Ovary (tissue), 9 donors: ENCODE results near the gene WEE2. TPM values are rescaled to one million over a fixed set of nuclear protein-coding genes. Genes with fewer than 3 reads are reported as not detected.

Source experiments
- DNase-seq, 5 donors: peaks; one replicate each; pipeline ENCODE4 v3.0.0-alpha.2; 2019 to 2020
- H3K27ac ChIP-seq, 2 donors: fragments of 200-600 bp; one replicate each; pipeline versions ENCODE4 v1.5.1 to v1.8.0; 2019 to 2022
- H3K27me3 ChIP-seq: fragments of 200-600 bp; one replicate; pipeline ENCODE4 v1.8.0; 2022
- H3K36me3 ChIP-seq: fragments of 200-600 bp; sonication (generic); one replicate; pipeline ENCODE4 v1.5.1; 2019
- H3K4me1 ChIP-seq: one replicate; pipeline ENCODE4 v1.8.1; 2013; ENCODE audit warnings: mild to moderate bottlenecking, moderate library complexity; ENCODE audit not compliant: insufficient read depth
- H3K4me3 ChIP-seq: fragments of 200-600 bp; sonication (generic); one replicate; pipeline ENCODE4 v1.5.1; 2017
- H3K9me3 ChIP-seq, 2 donors: fragments of 200-600 bp in 1 of 2; sonication (generic) in 1 of 2; one replicate each; pipeline versions ENCODE4 v1.5.1 to v1.8.1; 2013 to 2019; ENCODE audit warnings: mild to moderate bottlenecking in 1 of 2, moderate library complexity in 1 of 2
- EP300 ChIP-seq: sonication (generic); formaldehyde crosslinking; IDR thresholded peaks from one replicate; pipeline ENCODE4 v1.6.1; 2017; ENCODE audit warnings: antibody characterized with exemption
- POLR2A ChIP-seq: fragments of 450-650 bp; IDR thresholded peaks from one replicate; pipeline ENCODE4 v1.6.1; 2017; ENCODE audit warnings: antibody characterized with exemption, mild to moderate bottlenecking, moderate library complexity
- WGBS, 3 donors: extraction: QIAGEN DNeasy Blood & Tissue Kit in 1 of 3; methylation state at CpG; one replicate each; pipeline versions ENCODE4 v1.1.5 to v1.1.7; 2013 to 2017; 5-methylcytosine and 5-hydroxymethylcytosine counted together
- intact Hi-C, 4 donors: fragments of 100-400 bp; cut with DNase I; formaldehyde crosslinking; loops; one replicate each; pipeline versions ENCODE4 v1.11.0 to v1.15.1; 2022 to 2023
- polyA plus RNA-seq, 2 donors: library from polyadenylated mRNA; stranded (reverse); fragments of 200-250 nt in 1 of 2; fragments of 350-450 nt in 1 of 2; fragmentation: Illumina TruSeq in 1 of 2; extraction: RNeasy Lipid Tissue Mini Kit (QIAGEN cat#74804) in 1 of 2; gene quantifications; one replicate each; pipeline ENCODE4 v1.2.3, GENCODE V29; 2013 to 2014
- total RNA-seq, 7 donors: library from RNA; depleted of rRNA in 2 of 7; stranded (reverse); fragments of >200 nt in 2 of 7; fragmentation: NEBNext Ultra II Directional in 3 of 7; extraction: Animal tissue kit (Norgen Biotek cat#: 25700) in 3 of 7; gene quantifications; one replicate each; pipeline versions ENCODE4 v1.1.0 to v1.2.4, GENCODE V29; 2016 to 2023
- TF ChIP-seq, protein P1 (sequence below), 3 donors: fragments of 450-650 bp in 2 of 3; fragments of 200-600 bp in 1 of 3; IDR thresholded peaks; one replicate each; pipeline versions ENCODE4 v1.5.1 to v1.8.0; 2016 to 2022; ENCODE audit warnings: antibody characterized with exemption in 3 of 3, mild to moderate bottlenecking in 1 of 3
- donor health status: DM: no; HTN: no; CAD: no; lungs with moderate emphysema.
- donor health status: DM: no; HTN: no; CAD: no.
- donor health status: Bipolar disorder and iron deficiency.
- donor health status: DM: yes; HTN: yes; CAD: no.
- donor health status: DM: no; HTN: no; CAD: no.
- donor health status: DM: yes; HTN: yes; CAD: no.

WEE2 gene
- total and polyA plus RNA-seq, 9 donors: 0.07 to 0.27 (median 0.16) TPM; not detected in 5

DNA sequence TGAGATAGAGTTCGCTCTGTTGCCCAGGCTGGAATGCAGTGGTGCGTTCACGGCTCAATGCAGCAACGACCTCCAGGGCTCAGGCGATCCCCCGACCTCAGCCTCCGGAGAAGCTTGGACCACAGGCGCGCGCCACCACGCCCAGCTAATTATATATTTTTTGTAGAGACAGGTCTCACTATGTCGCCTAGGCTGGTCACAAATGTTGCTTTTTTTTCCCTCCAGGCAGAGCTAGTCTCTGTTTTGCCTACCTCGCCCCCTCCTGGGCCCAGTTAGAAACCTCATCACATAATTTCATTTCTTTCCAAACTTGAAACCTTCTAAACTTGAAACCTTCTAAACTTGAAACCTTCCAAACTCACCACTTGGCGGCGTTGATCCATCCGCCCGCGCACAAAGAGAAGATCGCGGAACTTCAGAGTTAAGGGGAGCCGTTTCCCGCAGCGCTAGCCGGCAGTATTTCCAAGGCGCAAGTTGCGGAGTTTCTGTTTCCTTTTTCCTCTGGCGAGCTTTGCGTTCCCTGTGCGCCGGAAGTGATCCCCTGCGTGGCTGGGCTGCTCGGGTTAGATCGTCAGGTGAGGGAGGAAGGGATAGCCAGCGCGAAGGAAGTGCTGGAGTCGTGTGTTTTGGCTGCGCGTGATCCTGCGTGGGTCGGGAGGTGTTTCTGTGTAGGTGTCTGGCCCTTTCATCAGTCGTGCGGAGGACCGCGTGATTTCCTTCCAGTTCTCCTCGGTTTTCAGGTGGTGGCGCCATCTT is 29.9 kb downstream of the WEE2 start, which contains the start of gene SSBP1:
SSBP1 (plus strand) TSS at position 523 of the 756 bp plus-strand sequence. CDS start 809 bp downstream, outside the sequence.
- H3K27ac ChIP-seq: peak within 1 kb of the TSS; percentile 52 to 77
- peak; percentile 83 to 91 (median 87) for DNase-seq
- intact Hi-C loops: no loop called here
- H3K27me3 ChIP-seq: no peaks in the 10 kb centered on the region
- TF ChIP-seq POLR2A (peak; percentile 59), EP300 (no peak)
- TF ChIP-seq, protein P1, sequence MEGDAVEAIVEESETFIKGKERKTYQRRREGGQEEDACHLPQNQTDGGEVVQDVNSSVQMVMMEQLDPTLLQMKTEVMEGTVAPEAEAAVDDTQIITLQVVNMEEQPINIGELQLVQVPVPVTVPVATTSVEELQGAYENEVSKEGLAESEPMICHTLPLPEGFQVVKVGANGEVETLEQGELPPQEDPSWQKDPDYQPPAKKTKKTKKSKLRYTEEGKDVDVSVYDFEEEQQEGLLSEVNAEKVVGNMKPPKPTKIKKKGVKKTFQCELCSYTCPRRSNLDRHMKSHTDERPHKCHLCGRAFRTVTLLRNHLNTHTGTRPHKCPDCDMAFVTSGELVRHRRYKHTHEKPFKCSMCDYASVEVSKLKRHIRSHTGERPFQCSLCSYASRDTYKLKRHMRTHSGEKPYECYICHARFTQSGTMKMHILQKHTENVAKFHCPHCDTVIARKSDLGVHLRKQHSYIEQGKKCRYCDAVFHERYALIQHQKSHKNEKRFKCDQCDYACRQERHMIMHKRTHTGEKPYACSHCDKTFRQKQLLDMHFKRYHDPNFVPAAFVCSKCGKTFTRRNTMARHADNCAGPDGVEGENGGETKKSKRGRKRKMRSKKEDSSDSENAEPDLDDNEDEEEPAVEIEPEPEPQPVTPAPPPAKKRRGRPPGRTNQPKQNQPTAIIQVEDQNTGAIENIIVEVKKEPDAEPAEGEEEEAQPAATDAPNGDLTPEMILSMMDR (IDR thresholded peaks at IDR 0.05): peak; percentile 66 to 73 (median 69)
- WGBS, 3 donors: 0 to 1% (median 0%) methylated on average over 46 of the region's 46 CpGs
- no peaks in the 10 kb centered on the region for H3K9me3 ChIP-seq
- no peaks in the 10 kb centered on the region for H3K36me3 ChIP-seq
- H3K4me1 ChIP-seq: peaks cover 4% of the 10 kb centered on the region
- peak within 1 kb of the TSS; percentile 89 for H3K4me3 ChIP-seq

GRCh38 chr7:141738592-141739013 is 30.4 kb downstream of the WEE2 start:
- Histone ChIP-seq H3K27me3 (no peaks in the 10 kb centered on the region), H3K4me1 (peaks cover 4% of the 10 kb centered on the region), H3K36me3 (no peaks in the 10 kb centered on the region), H3K9me3 (no peaks in the 10 kb centered on the region), H3K27ac (peak overlapping the region; percentile 52 to 77), H3K4me3 (peak overlapping the region; percentile 89)
- DNase-seq: no peak
- TF ChIP-seq POLR2A: no peak
- WGBS, 3 donors: 1 to 2% (median 1%) methylated on average over 6 of the region's 6 CpGs
- intact Hi-C loops: no loop called here

- WGBS, 3 donors: 45 to 67% (median 60%) methylated on average over 3 of the region's 3 CpGs
- H3K9me3 ChIP-seq: no peaks in the 10 kb centered on the region
- intact Hi-C loops: no loop called here
- no peak overlapping the region for H3K4me3 ChIP-seq
- H3K27me3 ChIP-seq: no peaks in the 10 kb centered on the region
- no peak overlapping the region for H3K27ac ChIP-seq
- no peak for DNase-seq
- H3K4me1 ChIP-seq: peaks cover 4% of the 10 kb centered on the region
- no peaks in the 10 kb centered on the region for H3K36me3 ChIP-seq
- TF ChIP-seq POLR2A (no peak), EP300 (no peak)
- TF ChIP-seq, protein P1 (IDR thresholded peaks at IDR 0.05): no peak
These were observed 31.1 kb downstream of the WEE2 start for GRCh38 chr7:141739250-141739649.

DNA sequence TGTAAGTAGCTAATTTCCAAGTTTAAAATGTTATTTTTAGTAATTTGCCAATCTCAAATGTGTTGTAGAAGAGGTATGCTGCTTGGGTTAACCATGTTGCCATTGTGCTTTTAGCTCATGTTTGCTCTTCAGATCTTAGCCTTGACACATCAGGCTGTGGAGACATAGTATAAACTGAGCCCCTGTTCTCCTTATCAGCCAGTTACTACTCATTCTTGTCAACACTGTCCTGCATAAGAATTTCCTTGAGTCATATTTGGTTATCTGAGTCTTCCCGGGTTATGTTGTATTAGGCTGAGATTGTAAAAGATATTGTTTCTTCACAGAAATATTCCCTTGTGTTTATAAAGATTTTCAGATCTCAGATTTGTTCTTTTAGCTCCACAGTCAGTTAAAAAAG is 34.1 kb downstream of the WEE2 start:
- Histone ChIP-seq H3K27ac (no peak overlapping the region), H3K36me3 (no peaks in the 10 kb centered on the region), H3K9me3 (no peaks in the 10 kb centered on the region), H3K4me1 (peaks cover 3% of the 10 kb centered on the region), H3K4me3 (no peak overlapping the region), H3K27me3 (no peaks in the 10 kb centered on the region)
- TF ChIP-seq POLR2A: no peak
- TF ChIP-seq, protein P1 (IDR thresholded peaks at IDR 0.05): no peak
- TF ChIP-seq EP300: no peak
- WGBS, 3 donors: 65 to 84% (median 74%) methylated on average over 1 of the region's 1 CpG
- intact Hi-C loops: no loop called here
- no peak for DNase-seq

DNA sequence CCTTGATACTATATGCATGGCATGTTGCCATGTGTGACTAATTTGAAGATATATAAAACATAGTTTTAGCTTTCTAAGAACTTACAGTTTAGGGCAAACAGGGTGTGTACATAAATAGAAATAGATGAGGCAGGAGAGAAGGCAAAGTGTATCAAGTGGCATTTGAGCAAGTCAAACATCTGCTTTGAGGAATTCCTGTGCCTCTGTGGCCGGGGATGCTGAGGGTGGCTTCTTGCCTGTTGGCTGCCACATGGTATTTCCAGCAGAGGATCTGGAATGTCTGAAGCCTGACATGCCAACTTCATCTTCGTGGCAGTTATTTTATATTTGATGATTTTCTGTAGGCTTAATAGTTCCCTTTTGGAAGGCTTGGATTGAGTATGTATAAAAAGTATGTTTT is 36.0 kb downstream of the WEE2 start:
- intact Hi-C loops: no loop called here
- Histone ChIP-seq H3K4me3 (no peak overlapping the region), H3K27me3 (no peaks in the 10 kb centered on the region), H3K36me3 (no peaks in the 10 kb centered on the region), H3K27ac (no peak overlapping the region), H3K9me3 (no peaks in the 10 kb centered on the region), H3K4me1 (no peaks in the 10 kb centered on the region)
- TF ChIP-seq, protein P1 (IDR thresholded peaks at IDR 0.05): no peak
- TF ChIP-seq EP300 (no peak), POLR2A (no peak)
- DNase-seq: no peak
- 81 to 89% (median 87%) methylated on average over 2 of the region's 2 CpGs for WGBS, 3 donors
